Vagina (tissue), 2 donors: ENCODE data around the gene AIG1.

ENCODE experiments used
- CTCF ChIP-seq, 3 experiments: fragments of 450-650 bp in 2 of 3; fragments of 200-600 bp in 1 of 3; sonication (generic) in 1 of 3; IDR thresholded peaks; one replicate each; pipeline ENCODE4 v1.5.1; 2017 to 2019; ENCODE audit warnings: antibody characterized with exemption in 3 of 3, mild to moderate bottlenecking in 2 of 3, moderate library complexity in 2 of 3
- POLR2A ChIP-seq, 2 donors: fragments of 450-650 bp; IDR thresholded peaks; one replicate each; pipeline ENCODE4 v1.6.1; 2017; ENCODE audit warnings: antibody characterized with exemption in 2 of 2, mild to moderate bottlenecking in 2 of 2, moderate library complexity in 2 of 2
- POLR2AphosphoS5 ChIP-seq, 2 donors: sonication (generic); formaldehyde crosslinking; IDR thresholded peaks; one replicate each; pipeline ENCODE4 v1.9.0; 2017; ENCODE audit warnings: antibody characterized with exemption in 2 of 2, mild to moderate bottlenecking in 2 of 2, low read depth in 1 of 2; ENCODE audit not compliant: insufficient read depth in 1 of 2

GRCh38 chr6:143187238-143187923, 126.7 kb downstream of the AIG1 start:
- TF ChIP-seq POLR2AphosphoS5 (IDR thresholded peaks at IDR 0.05; ENCODE audit: insufficient read depth in 1 of 2, low read depth in 1 of 2) (no peak), CTCF (IDR thresholded peaks at IDR 0.05) (no peak), POLR2A (IDR thresholded peaks at IDR 0.05) (no peak)
